ENCODE measurements around the gene MYL7.

The MYL7 gene

DNA sequence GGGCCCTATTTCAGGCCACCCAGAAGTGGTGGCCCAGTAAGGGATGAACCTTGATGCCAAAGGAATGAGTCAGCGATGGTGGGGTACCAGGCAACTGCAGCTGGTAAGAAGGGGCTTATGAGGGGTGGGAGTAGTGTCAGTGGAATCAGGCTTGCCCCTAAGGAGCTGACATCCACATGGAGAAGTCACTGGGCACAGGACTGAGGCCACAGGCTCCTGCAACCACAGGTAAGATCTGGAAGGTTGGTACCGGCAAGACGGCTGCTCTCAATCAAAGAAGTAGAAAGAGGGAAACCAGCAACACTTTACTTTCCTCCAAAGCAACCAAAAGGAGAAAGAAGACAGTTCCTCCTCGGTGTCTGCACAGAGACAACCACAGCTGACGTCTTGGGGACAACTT, 45.6 kb upstream of the MYL7 start:
- no peak for DNase-seq (ENCODE audit: low read depth)
- H3K4me3 ChIP-seq (ENCODE audit: low read depth, low read length) = no peak overlapping the region
- TF ChIP-seq, protein P1, sequence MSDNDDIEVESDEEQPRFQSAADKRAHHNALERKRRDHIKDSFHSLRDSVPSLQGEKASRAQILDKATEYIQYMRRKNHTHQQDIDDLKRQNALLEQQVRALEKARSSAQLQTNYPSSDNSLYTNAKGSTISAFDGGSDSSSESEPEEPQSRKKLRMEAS (IDR thresholded peaks at IDR 0.05; ENCODE audit: low read depth, low read length) = no peak
- TF ChIP-seq, protein P2, sequence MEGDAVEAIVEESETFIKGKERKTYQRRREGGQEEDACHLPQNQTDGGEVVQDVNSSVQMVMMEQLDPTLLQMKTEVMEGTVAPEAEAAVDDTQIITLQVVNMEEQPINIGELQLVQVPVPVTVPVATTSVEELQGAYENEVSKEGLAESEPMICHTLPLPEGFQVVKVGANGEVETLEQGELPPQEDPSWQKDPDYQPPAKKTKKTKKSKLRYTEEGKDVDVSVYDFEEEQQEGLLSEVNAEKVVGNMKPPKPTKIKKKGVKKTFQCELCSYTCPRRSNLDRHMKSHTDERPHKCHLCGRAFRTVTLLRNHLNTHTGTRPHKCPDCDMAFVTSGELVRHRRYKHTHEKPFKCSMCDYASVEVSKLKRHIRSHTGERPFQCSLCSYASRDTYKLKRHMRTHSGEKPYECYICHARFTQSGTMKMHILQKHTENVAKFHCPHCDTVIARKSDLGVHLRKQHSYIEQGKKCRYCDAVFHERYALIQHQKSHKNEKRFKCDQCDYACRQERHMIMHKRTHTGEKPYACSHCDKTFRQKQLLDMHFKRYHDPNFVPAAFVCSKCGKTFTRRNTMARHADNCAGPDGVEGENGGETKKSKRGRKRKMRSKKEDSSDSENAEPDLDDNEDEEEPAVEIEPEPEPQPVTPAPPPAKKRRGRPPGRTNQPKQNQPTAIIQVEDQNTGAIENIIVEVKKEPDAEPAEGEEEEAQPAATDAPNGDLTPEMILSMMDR (IDR thresholded peaks at IDR 0.05; ENCODE audit: low read depth, low read length) = no peak
- TF ChIP-seq POLR2A (IDR thresholded peaks at IDR 0.05; ENCODE audit: extremely low read depth, insufficient read length) (no peak), MYC (IDR thresholded peaks at IDR 0.05; ENCODE audit: low read depth, low read length) (no peak)

DNA sequence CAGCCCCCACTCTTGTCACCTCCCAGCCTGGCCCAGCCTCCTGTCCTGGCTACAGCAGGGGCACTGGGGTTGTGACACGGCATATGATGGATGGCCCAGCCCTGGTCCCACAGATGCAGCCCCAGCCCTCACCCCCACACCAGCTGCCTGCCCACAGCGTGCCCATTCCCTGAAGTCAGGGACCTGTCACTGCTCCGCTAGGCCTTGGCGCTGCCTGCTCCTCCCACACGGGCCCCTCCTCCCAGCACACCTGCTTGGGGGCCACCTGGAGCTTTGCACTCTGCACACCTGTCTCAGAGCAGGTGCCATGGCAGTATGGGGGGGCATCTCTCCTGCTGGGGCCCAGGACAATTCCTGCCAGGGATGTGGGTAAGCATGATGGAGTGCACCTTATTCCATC, 44.6 kb upstream of the MYL7 start:
- no peak overlapping the region for H3K4me3 ChIP-seq (ENCODE audit: low read depth, low read length)
- DNase-seq (ENCODE audit: low read depth) = no peak
- TF ChIP-seq MYC (IDR thresholded peaks at IDR 0.05; ENCODE audit: low read depth, low read length) (no peak), POLR2A (IDR thresholded peaks at IDR 0.05; ENCODE audit: extremely low read depth, insufficient read length) (no peak)
- TF ChIP-seq, protein P1 (IDR thresholded peaks at IDR 0.05; ENCODE audit: low read depth, low read length) = no peak
- TF ChIP-seq, protein P2 (IDR thresholded peaks at IDR 0.05; ENCODE audit: low read depth, low read length) = no peak

DNA sequence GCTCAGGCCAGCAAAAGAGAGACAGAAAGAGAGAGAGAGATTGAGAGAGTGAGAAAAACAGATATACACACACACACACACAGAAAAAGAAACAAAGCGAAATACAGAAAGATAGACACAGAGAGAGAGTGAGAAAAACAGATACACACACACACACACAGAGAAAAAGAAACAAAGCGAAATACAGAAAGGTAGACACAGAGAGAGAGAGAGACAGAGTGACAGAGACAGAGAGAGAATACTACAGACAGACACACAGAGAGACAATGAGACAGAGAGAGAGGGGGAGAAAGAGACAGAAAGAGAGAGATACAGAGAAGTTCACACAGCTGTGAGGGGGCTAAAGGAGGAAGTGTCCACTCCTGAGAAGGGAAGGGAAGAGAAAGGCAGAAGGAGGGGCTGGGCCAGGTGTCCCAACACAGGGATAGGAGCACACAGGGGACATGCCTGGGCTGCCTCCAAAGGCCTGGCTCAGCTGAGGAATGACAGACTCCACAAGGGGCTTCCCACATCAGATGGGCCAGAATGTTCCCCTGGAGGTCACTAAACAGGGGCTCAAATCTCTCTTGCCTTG, 43.8 kb upstream of the MYL7 start:
- H3K4me3 ChIP-seq (ENCODE audit: low read depth, low read length) = no peak overlapping the region
- TF ChIP-seq MYC (IDR thresholded peaks at IDR 0.05; ENCODE audit: low read depth, low read length) = no peak
- TF ChIP-seq, protein P1 (IDR thresholded peaks at IDR 0.05; ENCODE audit: low read depth, low read length) = no peak
- TF ChIP-seq POLR2A (IDR thresholded peaks at IDR 0.05; ENCODE audit: extremely low read depth, insufficient read length) = no peak
- TF ChIP-seq, protein P2 (IDR thresholded peaks at IDR 0.05; ENCODE audit: low read depth, low read length) = no peak
- DNase-seq (ENCODE audit: low read depth) = no peak

DNA sequence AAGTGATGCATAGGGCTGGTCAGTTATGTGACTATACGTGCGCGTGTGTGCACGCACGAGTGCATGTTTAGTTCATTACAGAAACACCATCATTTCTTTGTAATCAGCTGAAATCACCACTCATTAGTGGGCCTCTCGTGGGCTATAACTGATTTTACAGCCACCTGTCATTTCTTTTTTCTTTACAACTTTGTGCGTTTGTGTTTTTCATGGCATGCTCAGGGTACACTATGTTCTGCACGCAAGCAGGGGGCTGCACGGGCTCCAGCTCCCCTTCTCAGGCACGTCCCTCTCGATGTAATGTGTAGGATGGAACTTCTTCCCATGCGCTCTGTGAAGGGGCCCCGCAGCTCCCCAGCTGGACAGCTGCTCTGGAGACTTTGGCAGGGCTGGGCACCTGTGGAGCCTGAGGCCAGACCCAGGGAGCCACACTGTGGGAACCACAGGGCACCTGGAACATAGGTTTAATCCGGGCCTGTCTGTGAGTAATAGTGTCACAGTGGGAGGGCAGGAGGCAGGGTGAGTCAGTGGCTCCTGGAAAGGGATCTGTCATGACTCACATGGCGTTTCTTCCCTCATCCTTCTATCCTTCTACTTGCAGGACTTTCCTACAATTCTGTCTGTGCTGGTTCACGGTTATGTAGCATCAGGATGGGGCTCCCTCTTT, 43.2 kb upstream of the MYL7 start:
- no peak for DNase-seq (ENCODE audit: low read depth)

DNA sequence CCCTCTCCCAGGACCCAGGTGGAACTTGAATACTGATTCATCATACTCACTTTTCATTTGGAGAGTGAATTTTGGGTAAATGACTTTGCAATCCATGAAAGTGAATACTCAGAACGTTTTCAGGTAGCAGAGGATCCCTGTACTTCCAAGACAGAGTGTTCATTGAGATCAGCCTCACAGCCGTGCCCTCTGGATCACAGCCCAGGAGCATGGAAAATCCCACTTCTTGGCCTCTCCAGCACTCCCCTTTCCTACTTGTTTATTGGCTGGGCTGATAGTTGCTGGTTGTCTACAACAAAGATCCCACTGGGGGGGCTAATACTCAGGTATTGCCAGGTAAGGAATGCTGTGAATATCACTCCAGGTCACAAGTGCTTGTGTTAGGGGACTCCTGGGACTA, 42.3 kb upstream of the MYL7 start:
- DNase-seq (ENCODE audit: low read depth) = no peak
- TF ChIP-seq, protein P2 (IDR thresholded peaks at IDR 0.05; ENCODE audit: low read depth, low read length) = no peak
- TF ChIP-seq, protein P1 (IDR thresholded peaks at IDR 0.05; ENCODE audit: low read depth, low read length) = no peak
- no peak for TF ChIP-seq MYC (IDR thresholded peaks at IDR 0.05; ENCODE audit: low read depth, low read length)
- TF ChIP-seq POLR2A (IDR thresholded peaks at IDR 0.05; ENCODE audit: extremely low read depth, insufficient read length) = no peak
- H3K4me3 ChIP-seq (ENCODE audit: low read depth, low read length) = no peak overlapping the region

More for the DNA sequence above, 43.2 kb upstream of the MYL7 start:
- TF ChIP-seq, protein P1 (IDR thresholded peaks at IDR 0.05; ENCODE audit: low read depth, low read length) = no peak
- TF ChIP-seq MYC (IDR thresholded peaks at IDR 0.05; ENCODE audit: low read depth, low read length) (no peak), POLR2A (IDR thresholded peaks at IDR 0.05; ENCODE audit: extremely low read depth, insufficient read length) (no peak)
- TF ChIP-seq, protein P2 (IDR thresholded peaks at IDR 0.05; ENCODE audit: low read depth, low read length) = no peak
- H3K4me3 ChIP-seq (ENCODE audit: low read depth, low read length) = no peak overlapping the region
